ENCODE results near the gene DNMT3B.

The DNMT3B gene

DNA sequence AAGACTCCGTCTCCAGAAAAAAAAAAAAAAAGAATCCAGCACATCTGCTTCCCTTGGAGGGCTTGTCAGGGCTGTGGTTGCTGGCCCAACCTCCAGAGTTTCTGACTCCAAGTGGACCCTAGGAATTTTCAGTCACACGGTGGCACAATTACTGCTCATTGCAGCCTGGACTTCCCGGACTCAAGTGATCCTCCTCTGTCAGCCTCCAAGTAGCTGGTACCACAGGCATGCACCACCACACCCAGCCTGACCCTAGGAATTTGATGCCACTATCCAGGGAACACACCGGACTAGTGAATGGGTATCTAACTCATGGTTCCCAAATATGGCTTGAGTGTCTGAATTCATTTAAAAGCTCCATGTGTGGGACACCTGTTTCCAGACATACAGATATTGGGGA, 47.7 kb downstream of the DNMT3B start:
- in situ Hi-C loops (cut with MboI; ENCODE audit: low pct_unique_long_range_greater_than_20kb, low sequenced_read_pairs) = no loop called here

DNA sequence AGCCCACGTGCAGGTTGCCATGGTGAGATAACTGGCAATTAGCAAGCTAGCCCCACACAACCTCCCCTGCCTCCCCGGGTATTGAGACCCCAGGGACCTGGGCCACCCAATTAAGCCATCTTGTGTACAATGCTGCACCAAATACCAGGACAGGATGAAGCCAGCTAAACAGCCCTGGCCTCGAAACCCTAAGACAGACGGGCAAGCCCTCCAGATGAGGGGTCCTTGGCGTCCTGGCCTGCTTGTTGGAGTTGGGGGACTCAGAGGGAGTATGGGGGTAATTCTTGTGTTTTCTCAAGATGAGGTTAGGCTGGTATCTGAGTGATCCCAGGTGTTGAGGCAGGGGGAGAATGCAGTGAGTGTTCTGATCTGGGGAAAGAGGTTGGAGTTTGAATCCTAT, 48.8 kb downstream of the DNMT3B start:
- DNase-seq = no peak
- in situ Hi-C loops (cut with MboI; ENCODE audit: low pct_unique_long_range_greater_than_20kb, low sequenced_read_pairs) = no loop called here

More for the DNA sequence above, 47.7 kb downstream of the DNMT3B start:
- DNase-seq = no peak

DNA sequence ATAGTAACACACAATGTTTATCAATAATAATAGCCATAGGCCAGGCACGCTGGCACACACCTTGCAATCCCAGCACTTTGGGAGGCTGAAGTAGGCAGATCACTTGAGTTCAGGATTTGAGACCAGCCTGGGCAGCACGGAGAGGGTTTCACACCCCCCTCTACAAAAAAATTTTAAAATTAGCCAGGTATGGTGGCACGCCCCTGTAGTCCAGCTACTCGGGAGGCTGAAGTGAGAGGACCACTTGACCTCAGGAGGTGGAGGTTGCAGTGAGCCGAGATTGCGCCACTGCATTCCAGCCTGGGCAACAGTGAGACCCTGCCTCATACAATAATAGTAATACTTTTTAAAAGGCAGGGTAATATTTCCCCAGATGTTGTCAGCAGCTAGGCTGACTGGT, 49.7 kb downstream of the DNMT3B start:
- no peak for DNase-seq
- in situ Hi-C loops (cut with MboI; ENCODE audit: low pct_unique_long_range_greater_than_20kb, low sequenced_read_pairs) = no loop called here

DNA sequence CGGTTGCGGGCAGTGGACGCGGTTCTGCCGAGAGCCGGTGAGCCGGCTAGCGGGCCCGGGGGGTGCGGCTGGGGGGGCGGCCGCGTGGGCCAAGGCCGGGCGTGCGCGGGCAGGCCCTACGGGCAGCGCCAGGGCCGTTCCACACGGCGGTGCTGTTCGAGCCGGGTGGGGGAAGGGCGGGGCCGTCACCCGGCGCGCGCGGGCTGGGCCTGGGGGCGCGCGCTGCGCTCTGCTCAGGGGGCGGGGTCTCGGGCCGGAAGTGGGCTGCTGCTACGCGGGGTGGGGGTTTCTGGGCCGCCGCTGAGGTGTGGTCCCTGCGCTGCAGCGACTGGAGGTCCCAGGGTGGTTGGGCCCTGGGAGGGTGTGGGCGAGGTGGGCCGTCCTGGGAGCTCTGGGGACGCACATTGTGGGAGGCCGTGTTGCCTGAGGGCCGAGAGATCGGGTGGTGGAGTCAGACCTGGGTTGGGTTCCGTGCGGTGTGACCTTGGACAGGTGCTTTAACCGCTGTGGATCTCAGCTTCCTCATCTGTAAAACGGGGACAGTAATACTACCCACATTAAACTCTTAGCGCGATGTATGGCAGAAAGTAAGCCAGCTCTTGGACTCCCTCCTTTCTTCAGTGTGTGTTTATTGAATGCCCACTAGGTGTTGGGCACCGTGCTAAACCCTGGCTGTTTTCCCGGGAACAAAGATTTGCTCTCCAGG, 58.0 kb downstream of the DNMT3B start:
- peak; percentile 50 for DNase-seq
- in situ Hi-C loops (cut with MboI; ENCODE audit: low pct_unique_long_range_greater_than_20kb, low sequenced_read_pairs) = no loop called here

DNA sequence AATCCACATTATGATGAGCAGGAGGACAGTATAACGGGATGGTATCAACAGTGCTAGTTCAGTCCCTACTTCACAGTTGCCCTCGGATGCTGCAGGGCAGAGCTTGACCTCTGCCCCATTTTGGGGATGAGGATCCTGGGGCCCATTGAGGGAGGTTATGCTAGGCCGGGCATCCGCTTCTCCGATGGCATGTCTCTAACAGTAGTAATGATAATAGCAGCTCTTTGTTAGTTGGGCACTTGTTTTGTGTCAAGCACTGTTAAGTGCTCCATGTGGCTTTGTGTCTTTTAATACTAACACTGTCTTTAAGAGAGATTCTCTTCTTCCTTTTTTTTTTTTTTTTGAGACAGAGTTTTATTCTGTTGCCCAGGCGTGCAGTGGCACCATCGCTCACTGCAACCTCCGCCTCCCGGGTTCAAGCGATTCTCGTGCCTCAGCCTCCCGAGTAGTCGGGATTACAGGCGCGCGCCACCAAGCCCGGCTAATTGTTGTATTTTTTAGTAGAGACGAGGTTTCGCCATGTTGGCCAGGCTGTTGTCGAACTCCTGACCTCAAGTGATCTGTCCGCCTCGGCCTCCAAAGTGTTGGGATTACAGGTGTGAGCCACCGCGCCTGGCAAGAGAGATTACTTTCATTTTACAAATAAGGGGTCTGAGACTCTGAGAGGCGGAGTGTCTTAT, 58.7 kb downstream of the DNMT3B start:
- in situ Hi-C loops (cut with MboI; ENCODE audit: low pct_unique_long_range_greater_than_20kb, low sequenced_read_pairs) = no loop called here
- DNase-seq = no peak

DNA sequence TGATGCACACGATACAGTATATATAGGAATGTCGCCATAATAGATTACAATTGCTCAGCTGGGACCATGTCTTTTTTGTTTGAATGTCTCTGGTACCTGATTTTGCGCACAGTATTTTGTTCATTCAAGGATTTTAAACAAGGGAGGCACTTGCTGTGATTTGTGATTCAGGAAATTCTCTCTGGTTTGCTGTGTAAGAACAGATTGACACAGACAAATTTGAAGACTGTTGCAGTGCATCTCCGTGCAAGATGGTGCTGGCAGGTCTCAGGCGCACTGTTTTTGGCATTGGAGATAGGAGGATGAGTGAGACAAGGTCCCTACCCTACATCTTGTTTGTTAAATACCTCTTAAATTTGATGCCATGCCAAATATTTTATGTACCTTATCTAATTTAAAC, 60.0 kb downstream of the DNMT3B start:
- in situ Hi-C loops (cut with MboI; ENCODE audit: low pct_unique_long_range_greater_than_20kb, low sequenced_read_pairs) = no loop called here

DNA sequence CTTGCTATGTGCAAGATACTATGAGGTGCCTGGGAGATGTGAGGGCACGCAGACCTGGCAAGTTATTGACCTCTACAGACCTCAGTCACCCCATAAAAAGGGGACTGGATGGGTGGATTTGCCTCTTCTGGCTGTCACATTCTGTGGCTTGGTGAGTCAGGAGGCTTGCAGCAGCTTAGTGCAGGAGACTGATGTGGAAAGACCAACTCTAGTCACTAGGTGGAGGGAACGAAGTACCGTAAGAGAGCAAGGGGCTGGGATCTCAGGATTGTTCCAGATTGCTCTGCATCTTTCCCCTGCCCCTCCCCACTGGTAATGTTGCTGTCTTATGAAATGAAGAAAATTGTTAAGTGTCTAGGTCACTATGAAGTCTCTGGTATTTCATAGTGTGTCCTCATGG, 60.9 kb downstream of the DNMT3B start:
- in situ Hi-C loops (cut with MboI; ENCODE audit: low pct_unique_long_range_greater_than_20kb, low sequenced_read_pairs) = no loop called here
- DNase-seq = peak; percentile 15

More for the DNA sequence above, 60.0 kb downstream of the DNMT3B start:
- no peak for DNase-seq

DNA sequence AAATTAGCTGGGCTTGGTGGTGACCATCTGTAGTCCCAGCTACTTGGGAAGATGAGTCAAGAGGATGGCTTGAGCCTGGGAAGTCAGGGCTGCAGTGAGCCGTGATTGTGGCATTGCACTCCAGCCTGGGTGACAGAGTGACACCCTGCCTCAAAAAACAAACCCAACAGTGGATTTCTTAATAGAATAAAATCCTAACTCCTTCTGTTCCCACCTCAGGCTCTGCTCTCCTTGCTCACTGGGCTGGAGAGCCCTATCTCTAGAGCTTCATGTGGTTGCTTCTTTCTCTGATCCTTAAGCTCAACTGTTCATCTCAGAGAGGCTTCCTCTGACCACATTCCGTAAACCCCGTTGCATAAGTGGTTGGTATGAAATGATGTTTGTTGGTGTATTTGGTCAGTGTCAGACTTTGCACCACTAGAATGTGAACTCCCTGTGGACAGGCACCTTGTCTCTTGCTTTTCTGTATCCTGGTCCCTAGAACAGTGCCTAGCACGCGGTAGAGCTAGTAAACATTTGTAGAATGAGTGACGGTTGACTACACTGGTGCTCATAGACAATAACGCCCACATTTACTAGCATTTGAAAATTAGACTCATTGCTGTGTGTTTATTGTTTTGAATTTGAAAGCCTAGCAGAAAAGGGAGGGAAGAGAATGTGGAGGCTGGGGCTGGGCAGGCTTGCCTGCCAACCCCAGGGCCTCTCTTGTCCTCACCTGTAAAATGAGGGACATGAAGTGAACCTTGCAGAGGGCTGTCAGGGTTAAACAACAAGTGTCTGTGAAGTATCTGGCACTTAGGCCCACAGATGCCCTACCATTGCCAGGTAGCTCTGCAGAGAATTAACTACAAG, 61.8 kb downstream of the DNMT3B start:
- in situ Hi-C loops (cut with MboI; ENCODE audit: low pct_unique_long_range_greater_than_20kb, low sequenced_read_pairs) = no loop called here
- peak; percentile 17 for DNase-seq

DNA sequence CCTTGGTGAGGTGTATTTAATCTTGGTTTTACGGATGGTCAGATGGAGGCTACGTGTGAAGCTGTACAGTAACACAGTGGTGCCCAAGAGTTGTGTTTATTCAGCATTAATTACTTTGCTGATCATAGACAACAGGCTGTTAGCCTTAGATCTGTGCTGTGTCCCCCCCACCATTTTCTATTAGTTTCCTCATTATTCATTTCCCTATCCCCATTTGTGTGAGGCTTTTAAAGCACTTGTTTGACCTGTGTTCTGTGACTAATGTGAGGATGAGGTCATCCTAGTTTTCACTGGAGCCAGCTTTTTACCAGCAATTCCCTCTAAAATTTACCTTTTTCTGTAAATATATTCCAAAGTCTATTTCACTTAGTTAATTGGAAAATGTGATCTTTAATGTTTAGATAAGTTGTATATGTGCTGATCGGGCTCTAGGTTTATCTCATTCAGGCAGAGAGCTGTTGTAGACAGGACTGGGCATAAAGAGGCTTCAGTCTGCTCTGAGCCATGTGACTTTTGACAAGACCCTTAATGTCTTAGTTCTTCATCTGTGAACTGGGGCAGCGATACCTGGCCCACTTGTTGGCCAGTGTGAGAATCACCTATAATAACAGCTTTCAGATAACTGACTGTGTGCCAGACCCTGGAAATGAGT, 66.0 kb downstream of the DNMT3B start:
- no peak for DNase-seq
- in situ Hi-C loops (cut with MboI; ENCODE audit: low pct_unique_long_range_greater_than_20kb, low sequenced_read_pairs) = no loop called here

DNA sequence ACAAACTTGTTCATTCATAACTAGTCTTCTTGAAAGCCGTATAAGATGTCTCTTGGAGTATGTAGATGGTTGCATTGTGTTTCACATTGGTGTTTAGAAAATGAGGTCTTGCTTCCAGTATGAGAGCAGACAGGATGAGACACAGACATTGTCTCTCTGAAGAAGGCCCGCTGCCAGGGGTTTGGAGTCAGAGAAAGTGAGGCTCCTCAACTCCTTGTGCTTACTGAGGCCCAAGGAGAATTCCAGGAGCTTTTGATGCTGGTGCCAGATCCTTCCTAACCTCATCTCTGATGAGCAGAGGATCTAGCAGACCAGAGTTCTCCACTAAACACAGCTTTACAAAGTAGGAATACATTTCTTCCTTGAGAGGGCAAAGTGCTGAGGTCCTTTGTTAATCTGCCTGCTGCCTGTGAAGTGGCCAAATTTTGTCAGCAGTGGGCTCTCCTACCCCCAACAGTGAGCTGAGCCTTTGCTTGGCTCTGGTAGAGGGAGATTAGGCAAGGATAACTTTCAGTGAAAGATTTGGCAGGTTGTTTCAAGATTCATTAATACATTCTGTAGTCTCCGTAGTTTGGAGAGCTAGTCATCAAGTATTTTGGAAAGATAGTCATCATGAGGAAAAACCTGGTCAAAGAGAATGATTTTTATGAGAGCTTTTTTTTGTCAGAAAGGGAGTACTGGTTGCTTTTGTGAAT, 67.3 kb downstream of the DNMT3B start:
- in situ Hi-C loops (cut with MboI; ENCODE audit: low pct_unique_long_range_greater_than_20kb, low sequenced_read_pairs) = no loop called here
- no peak for DNase-seq

DNA sequence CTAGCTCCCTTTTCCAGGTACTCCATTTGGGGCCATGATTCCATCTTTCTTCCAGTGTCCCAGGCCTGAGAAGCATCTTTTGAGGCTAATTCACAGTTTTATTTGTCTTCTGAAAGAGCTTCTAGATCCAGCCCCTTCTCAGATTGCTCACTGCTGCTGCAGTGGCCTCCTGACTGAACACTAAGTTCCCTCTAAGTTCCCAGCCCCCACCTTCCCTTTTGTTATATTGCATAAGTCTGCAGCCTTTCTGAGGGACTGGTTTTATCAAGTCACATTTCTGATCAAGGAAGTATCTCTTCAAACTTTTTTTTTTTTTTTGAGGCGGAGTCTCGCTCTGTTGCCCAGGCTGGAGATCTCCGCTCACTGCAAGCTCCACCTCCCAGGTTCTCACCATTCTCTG, 68.3 kb downstream of the DNMT3B start:
- in situ Hi-C loops (cut with MboI; ENCODE audit: low pct_unique_long_range_greater_than_20kb, low sequenced_read_pairs) = no loop called here
- peak; percentile 79 for DNase-seq

DNA sequence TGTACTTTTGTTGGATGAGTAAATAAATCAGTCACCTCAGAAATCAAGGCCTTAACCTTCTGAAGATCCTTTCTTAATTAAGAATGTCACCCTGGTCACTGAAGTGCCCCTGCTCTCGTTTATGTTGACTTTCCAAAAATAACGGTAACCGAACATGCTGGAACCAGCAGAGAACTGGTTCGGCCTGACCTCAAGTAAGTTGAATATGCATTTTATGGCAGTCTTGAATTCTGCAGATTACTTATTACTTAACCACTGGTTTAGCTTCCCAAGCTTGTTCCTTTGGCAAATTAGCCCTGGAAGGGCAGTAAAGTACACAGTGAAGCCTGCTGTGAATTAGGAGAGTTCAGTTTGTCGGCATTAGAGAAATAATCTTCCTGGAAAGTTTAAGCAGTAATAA, 69.8 kb downstream of the DNMT3B start:
- in situ Hi-C loops (cut with MboI; ENCODE audit: low pct_unique_long_range_greater_than_20kb, low sequenced_read_pairs) = no loop called here
- no peak for DNase-seq

DNA sequence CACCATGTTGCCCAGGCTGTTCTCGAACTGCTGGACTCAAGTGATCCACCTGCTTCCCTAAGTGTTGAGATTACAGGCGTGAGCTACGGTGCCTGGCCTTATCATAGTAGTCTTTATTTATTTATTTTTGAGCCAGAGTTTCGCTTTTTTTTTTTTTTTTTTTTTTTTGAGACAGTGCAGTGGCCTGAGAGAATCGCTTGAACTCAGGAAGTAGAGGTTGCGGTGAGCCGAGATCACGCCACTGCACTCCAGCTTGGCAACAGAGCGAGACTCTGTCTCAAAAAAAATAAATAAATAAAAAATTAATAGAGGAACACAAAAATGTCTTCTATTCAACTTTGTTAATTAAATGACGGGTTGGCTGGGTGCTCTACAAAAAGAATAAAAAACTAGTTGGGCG, 70.5 kb downstream of the DNMT3B start:
- in situ Hi-C loops (cut with MboI; ENCODE audit: low pct_unique_long_range_greater_than_20kb, low sequenced_read_pairs) = no loop called here
- DNase-seq = no peak

DNA sequence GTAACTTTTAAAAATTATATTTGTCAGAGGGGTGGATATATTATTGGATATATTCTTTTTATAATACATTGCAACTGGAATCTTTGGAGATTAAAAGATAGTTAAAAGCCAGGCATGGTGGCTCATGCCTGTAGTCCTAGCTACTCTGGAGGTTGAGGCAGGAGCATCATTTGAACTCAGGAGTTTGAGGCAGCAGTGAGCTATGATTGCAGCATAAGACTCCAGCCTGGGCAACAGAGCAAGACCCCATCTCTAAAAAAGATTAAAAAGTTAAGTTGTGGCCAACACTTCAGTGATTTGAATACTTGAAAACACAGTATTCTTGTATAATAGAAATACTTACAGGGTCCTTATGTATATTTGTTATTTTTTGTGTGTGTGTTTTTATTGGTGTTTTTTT, 72.8 kb downstream of the DNMT3B start:
- DNase-seq = no peak
- in situ Hi-C loops (cut with MboI; ENCODE audit: low pct_unique_long_range_greater_than_20kb, low sequenced_read_pairs) = no loop called here

DNA sequence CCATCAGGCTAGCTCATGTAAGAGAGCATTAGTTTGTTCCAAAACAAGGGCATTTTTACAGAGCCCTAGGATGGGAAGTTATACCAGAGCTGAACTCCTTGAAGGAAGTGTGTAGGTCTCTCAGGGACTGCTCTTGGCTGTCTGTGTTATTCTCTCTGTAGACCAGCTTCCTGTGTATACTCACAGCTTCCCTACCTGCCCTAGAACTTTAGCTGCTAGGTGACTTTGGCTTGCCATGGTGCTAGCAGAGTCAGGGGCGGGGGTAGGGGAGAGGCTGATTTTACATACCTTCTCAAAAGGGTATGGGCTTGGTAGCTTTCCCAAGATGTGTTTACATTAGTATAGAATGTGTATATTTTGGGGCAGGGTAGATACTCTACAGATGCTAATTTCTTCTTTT, 75.0 kb downstream of the DNMT3B start:
- DNase-seq = no peak
- in situ Hi-C loops (cut with MboI; ENCODE audit: low pct_unique_long_range_greater_than_20kb, low sequenced_read_pairs) = no loop called here

DNA sequence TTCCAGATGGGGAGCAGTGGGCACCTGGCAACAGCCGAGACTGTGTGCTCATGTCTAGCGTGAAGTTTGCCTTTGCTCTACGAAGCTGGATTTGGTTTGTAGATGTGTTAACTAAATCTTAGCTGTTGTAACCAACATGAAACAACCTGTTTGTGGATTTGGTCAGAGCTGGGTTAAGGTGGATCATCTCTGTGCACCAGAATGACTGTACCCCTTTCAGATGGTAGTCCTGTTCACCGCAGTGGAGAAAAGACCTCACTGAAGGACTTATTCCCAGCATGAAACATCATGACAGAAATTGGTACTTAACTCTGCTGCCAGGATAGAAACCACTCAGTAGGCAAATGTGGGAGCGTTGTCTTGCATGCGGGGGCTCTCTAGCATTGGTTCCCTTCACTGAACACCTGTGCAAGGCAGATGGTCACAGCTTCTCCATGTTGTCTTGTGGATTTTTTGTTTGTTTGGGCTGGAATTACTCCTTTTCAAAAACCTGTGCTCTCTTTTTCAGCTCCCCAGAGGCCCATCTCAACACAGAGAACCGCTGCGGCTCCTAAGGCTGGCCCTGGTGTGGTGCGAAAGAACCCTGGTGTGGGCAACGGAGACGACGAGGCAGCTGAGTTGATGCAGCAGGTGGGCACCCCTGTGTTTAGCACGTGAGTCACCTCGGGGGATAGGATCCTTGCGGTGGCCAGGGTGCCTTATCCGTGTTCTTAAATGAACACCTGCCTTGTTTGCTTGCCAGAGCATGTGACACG, 77.2 kb downstream of the DNMT3B start:
- in situ Hi-C loops (cut with MboI; ENCODE audit: low pct_unique_long_range_greater_than_20kb, low sequenced_read_pairs) = no loop called here
- no peak for DNase-seq

DNA sequence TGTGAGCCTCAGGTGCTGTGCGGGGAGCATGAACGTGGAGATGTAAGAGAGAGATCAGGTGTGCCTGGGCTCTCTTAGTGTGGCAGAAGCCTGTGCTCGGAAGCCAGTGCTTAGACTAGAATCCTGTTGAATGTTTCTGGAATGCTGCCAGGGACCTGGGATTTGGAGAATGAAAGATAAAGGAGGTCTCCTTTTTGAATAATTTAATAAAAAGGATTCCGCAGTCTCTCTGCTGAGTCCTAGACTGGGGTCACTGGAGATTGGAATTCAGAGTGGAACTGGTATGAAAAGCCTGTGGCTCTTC, 77.7 kb downstream of the DNMT3B start:
- in situ Hi-C loops (cut with MboI; ENCODE audit: low pct_unique_long_range_greater_than_20kb, low sequenced_read_pairs) = no loop called here
- no peak for DNase-seq

DNA sequence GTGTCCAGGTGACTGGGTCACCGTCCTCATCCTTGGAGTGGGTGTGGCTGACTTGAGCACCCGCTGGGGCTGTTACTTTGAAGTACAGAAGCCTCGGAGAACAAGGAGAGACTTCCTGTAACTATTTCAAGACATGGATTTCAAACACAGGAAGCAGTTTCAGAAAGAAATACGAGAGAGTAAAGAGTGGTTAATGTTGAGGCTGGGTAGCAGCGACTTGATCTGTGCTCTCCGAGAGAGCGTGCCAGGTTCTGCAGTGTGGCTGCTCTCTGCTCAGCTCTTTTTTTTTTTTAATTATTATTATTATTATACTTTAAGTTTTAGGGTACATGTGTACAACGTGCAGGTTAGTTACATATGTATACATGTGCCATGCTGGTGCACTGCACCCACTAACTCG, 79.0 kb downstream of the DNMT3B start:
- DNase-seq = no peak
- in situ Hi-C loops (cut with MboI; ENCODE audit: low pct_unique_long_range_greater_than_20kb, low sequenced_read_pairs) = no loop called here

DNA sequence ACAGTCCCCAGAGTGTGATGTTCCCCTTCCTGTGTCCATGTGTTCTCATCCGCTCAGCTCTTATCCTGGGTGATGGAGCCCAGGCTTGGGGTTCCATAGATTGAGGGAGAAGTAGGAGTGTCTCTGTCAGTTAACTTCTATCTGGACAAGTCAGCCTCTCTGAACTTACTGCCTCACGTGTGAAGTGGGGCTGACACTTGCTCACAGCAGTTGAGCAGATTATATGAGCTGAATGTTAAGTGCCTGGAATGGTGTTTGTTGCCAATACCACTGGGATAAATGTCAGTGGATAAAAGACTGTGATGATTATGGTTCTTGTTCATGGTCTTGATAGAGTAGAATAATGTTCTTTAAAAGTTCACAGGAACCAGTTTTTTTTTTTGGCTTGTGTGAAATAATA, 79.4 kb downstream of the DNMT3B start:
- in situ Hi-C loops (cut with MboI; ENCODE audit: low pct_unique_long_range_greater_than_20kb, low sequenced_read_pairs) = no loop called here
- DNase-seq = no peak
